Measurements from ENCODE around the gene TNNC1. TPM values are rescaled to one million over a fixed set of nuclear protein-coding genes. Genes with fewer than 3 reads are reported as not detected.

The TNNC1 gene
- total and polyA plus RNA-seq, 9 of the 15 experiments (the other 6 are each of a cell fraction or from before 2014, with no cell fraction given), result 0.08 to 0.85 (median 0.42) TPM; not detected in 4

- TF ChIP-seq CUX1 (CRISPR knock-in tag; IDR thresholded peaks at IDR 0.05), result no peak
- TF ChIP-seq RREB1 (CRISPR knock-in tag; IDR thresholded peaks at IDR 0.05), result no peak
- TF ChIP-seq RERE (CRISPR knock-in tag; IDR thresholded peaks at IDR 0.05; ENCODE audit: borderline replicate concordance), result no peak
- no peak for TF ChIP-seq ARID1B (IDR thresholded peaks at IDR 0.05)
- TF ChIP-seq ZNF444 (CRISPR knock-in tag; IDR thresholded peaks at IDR 0.05), result no peak
- no peak for TF ChIP-seq ZNF316 (IDR thresholded peaks at IDR 0.05)
- no peak for TF ChIP-seq TRIM25 (IDR thresholded peaks at IDR 0.05; ENCODE audit: borderline replicate concordance)
- TF ChIP-seq SMAD3 (CRISPR knock-in tag; conservative IDR thresholded peaks at IDR 0.05), result no peak
- TF ChIP-seq GABPA (tag; conservative IDR thresholded peaks at IDR 0.05; ENCODE audit: low read depth), result no peak
These were observed 9.6 kb upstream of the TNNC1 start (continued) for GRCh38 chr3:52463416-52463815.

Measured in K562 (cell line).